ENCODE results near the gene PDPK1.

PDPK1 gene

DNA sequence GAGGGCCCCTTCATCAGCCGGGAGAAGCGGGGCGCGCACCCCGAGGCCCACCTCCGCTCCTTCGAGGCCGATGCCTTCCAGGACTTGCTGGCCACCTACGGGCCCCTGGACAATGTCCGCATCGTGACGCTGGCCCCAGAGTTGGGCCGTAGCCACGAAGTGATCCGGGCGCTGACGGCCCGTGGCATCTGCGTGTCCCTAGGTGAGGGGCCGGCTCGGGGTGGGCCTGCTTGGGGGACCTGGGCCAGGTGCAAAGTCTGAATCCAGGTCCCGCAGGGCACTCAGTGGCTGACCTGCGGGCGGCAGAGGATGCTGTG, 10.1 kb upstream of the PDPK1 start:
- H3K36me3 ChIP-seq (ENCODE audit: insufficient read depth, low read length): no peaks in the 10 kb centered on the region
- no peaks in the 10 kb centered on the region for H3K9me3 ChIP-seq (ENCODE audit: insufficient read depth, low read depth, low read length)
- no peak overlapping the region for H3K4me2 ChIP-seq (ENCODE audit: low read depth, low read length, poor library complexity, severe bottlenecking)
- H3K9ac ChIP-seq (ENCODE audit: low read depth, low read length, poor library complexity, severe bottlenecking): no peak overlapping the region
- H3F3A ChIP-seq (ENCODE audit: low read depth): no peaks in the 10 kb centered on the region
- H3K4me1 ChIP-seq (ENCODE audit: insufficient read depth, low read length, poor library complexity, severe bottlenecking): peaks cover 9% of the 10 kb centered on the region
- TF ChIP-seq EZH2phosphoT487 (IDR thresholded peaks at IDR 0.05; ENCODE audit: borderline replicate concordance): no peak
- TF ChIP-seq, protein P1, sequence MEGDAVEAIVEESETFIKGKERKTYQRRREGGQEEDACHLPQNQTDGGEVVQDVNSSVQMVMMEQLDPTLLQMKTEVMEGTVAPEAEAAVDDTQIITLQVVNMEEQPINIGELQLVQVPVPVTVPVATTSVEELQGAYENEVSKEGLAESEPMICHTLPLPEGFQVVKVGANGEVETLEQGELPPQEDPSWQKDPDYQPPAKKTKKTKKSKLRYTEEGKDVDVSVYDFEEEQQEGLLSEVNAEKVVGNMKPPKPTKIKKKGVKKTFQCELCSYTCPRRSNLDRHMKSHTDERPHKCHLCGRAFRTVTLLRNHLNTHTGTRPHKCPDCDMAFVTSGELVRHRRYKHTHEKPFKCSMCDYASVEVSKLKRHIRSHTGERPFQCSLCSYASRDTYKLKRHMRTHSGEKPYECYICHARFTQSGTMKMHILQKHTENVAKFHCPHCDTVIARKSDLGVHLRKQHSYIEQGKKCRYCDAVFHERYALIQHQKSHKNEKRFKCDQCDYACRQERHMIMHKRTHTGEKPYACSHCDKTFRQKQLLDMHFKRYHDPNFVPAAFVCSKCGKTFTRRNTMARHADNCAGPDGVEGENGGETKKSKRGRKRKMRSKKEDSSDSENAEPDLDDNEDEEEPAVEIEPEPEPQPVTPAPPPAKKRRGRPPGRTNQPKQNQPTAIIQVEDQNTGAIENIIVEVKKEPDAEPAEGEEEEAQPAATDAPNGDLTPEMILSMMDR (conservative IDR thresholded peaks at IDR 0.05; ENCODE audit: low read length): no peak
- H2AFZ ChIP-seq (ENCODE audit: low read length): no peak overlapping the region
- no peaks in the 10 kb centered on the region for H3K9me2 ChIP-seq (replicated peaks; ENCODE audit: low read depth, low read length)
- no peaks in the 10 kb centered on the region for H3K27me3 ChIP-seq (ENCODE audit: insufficient read depth, low read length, poor library complexity, severe bottlenecking)
- no peaks in the 10 kb centered on the region for H3K79me2 ChIP-seq (ENCODE audit: insufficient read depth, low read length)
- no peak overlapping the region for H3K4me3 ChIP-seq (ENCODE audit: low read length, poor library complexity, severe bottlenecking)
- H4K20me1 ChIP-seq (ENCODE audit: insufficient read depth, low read length, poor library complexity, severe bottlenecking): no peaks in the 10 kb centered on the region

DNA sequence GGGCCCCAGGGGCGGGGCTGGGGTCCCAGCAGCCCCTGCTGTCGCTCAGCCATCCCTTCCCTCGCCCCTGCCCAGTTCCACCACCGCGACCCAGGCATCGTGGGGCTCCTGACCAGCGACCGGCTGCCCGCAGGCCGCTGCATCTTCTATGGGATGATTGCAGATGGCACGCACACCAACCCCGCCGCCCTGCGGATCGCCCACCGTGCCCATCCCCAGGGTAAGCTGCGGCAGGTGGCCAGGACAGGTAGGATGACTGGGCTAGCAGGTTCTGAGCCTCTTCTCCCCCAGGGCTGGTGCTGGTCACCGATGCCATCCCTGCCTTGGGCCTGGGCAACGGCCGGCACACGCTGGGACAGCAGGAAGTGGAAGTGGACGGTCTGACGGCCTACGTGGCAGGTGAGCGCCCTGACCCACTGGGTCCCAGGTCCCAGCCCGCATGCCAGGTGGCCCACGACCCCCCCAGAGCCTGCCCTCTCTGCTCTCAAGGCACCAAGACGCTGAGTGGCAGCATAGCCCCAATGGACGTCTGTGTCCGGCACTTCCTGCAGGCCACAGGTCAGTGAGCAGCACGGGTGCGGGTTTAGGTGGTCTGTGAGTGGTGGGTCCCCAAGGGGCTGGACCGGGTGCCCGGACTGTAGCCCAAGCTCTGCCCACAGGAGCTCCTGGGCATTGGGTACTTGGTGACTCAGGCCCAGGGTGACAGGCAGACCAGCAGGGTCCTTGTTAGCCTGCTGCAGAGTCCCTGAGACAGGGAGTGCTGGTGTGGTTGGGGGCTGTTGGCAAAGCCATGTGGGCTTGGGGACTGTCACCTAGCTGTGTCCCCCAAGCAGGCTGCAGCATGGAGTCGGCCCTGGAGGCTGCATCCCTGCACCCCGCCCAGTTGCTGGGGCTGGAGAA, 9.4 kb upstream of the PDPK1 start:
- TF ChIP-seq, protein P1 (conservative IDR thresholded peaks at IDR 0.05; ENCODE audit: low read length): no peak
- no peak for TF ChIP-seq EZH2phosphoT487 (IDR thresholded peaks at IDR 0.05; ENCODE audit: borderline replicate concordance)
- H3K9me2 ChIP-seq (replicated peaks; ENCODE audit: low read depth, low read length): no peaks in the 10 kb centered on the region
- peaks cover 10% of the 10 kb centered on the region for H3K4me1 ChIP-seq (ENCODE audit: insufficient read depth, low read length, poor library complexity, severe bottlenecking)
- H3K9me3 ChIP-seq (ENCODE audit: insufficient read depth, low read depth, low read length): no peaks in the 10 kb centered on the region
- no peak overlapping the region for H2AFZ ChIP-seq (ENCODE audit: low read length)
- H3K4me2 ChIP-seq (ENCODE audit: low read depth, low read length, poor library complexity, severe bottlenecking): no peak overlapping the region
- H3K27me3 ChIP-seq (ENCODE audit: insufficient read depth, low read length, poor library complexity, severe bottlenecking): no peaks in the 10 kb centered on the region
- no peak overlapping the region for H3K4me3 ChIP-seq (ENCODE audit: low read length, poor library complexity, severe bottlenecking)
- no peaks in the 10 kb centered on the region for H4K20me1 ChIP-seq (ENCODE audit: insufficient read depth, low read length, poor library complexity, severe bottlenecking)
- no peaks in the 10 kb centered on the region for H3K36me3 ChIP-seq (ENCODE audit: insufficient read depth, low read length)
- no peak overlapping the region for H3K9ac ChIP-seq (ENCODE audit: low read depth, low read length, poor library complexity, severe bottlenecking)
- no peaks in the 10 kb centered on the region for H3K79me2 ChIP-seq (ENCODE audit: insufficient read depth, low read length)
- H3F3A ChIP-seq (ENCODE audit: low read depth): no peaks in the 10 kb centered on the region

DNA sequence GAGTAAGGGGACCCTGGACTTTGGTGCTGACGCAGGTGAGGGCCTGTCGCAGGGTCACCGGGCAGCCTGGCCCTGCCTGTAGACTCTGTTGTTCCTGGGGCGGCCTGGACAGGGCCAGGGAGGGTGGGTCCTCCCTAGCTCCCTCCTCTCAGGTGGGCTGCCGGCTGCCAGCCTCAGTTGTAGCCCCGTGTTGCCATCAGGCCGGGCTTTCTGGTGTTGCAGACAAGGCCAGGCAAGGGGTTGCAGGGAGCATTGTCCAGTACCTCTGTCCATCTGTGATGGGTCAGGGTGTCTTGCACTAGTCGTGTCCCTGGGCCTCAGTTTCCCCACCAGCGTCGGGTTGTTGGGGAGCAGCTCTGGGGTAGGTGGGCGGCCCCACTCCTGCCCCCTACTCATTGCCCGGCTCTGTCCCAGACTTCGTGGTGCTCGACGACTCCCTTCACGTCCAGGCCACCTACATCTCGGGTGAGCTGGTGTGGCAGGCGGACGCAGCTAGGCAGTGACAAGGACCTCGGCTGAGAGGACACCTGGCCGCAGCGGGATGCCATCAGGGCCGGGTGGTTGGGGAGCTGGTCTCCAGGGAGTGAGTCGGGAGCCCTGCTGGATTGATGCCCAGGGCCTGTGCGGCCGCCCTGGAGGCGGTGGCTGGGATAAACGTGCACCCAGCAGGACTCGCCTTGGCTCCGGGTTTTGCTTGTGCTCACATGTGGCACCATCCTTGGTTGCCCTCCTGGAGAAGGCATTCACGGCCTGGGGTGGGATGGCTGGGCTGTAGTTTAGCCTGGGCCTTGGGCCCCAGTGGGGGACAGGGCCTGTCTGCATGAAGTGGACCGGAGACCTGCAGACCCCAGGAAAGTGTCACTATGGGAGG, 8.5 kb upstream of the PDPK1 start:
- TF ChIP-seq, protein P1 (conservative IDR thresholded peaks at IDR 0.05; ENCODE audit: low read length): no peak
- no peak for TF ChIP-seq EZH2phosphoT487 (IDR thresholded peaks at IDR 0.05; ENCODE audit: borderline replicate concordance)
- no peaks in the 10 kb centered on the region for H3K79me2 ChIP-seq (ENCODE audit: insufficient read depth, low read length)
- H3K9me3 ChIP-seq (ENCODE audit: insufficient read depth, low read depth, low read length): no peaks in the 10 kb centered on the region
- H2AFZ ChIP-seq (ENCODE audit: low read length): no peak overlapping the region
- no peaks in the 10 kb centered on the region for H3K9me2 ChIP-seq (replicated peaks; ENCODE audit: low read depth, low read length)
- H3K4me1 ChIP-seq (ENCODE audit: insufficient read depth, low read length, poor library complexity, severe bottlenecking): peaks cover 10% of the 10 kb centered on the region
- no peak overlapping the region for H3K4me3 ChIP-seq (ENCODE audit: low read length, poor library complexity, severe bottlenecking)
- no peaks in the 10 kb centered on the region for H4K20me1 ChIP-seq (ENCODE audit: insufficient read depth, low read length, poor library complexity, severe bottlenecking)
- H3K36me3 ChIP-seq (ENCODE audit: insufficient read depth, low read length): no peaks in the 10 kb centered on the region
- H3F3A ChIP-seq (ENCODE audit: low read depth): no peaks in the 10 kb centered on the region
- no peak overlapping the region for H3K4me2 ChIP-seq (ENCODE audit: low read depth, low read length, poor library complexity, severe bottlenecking)
- H3K9ac ChIP-seq (ENCODE audit: low read depth, low read length, poor library complexity, severe bottlenecking): no peak overlapping the region
- H3K27me3 ChIP-seq (ENCODE audit: insufficient read depth, low read length, poor library complexity, severe bottlenecking): no peaks in the 10 kb centered on the region

Data from Loucy (cell line).